HL-60/S4 (cell line): ENCODE measurements around the gene GPR161.

Source experiments
- in situ Hi-C: fragments of 300-500 bp; cut with MboI; formaldehyde crosslinking; loops from 2 replicates; pipeline ENCODE4 v1.14.3; 2022; ENCODE audit warnings: low sequenced_read_pairs

GPR161 gene

GRCh38 chr1:168112673-168113305, 23.9 kb downstream of the GPR161 start:
- in situ Hi-C loops = no loop called here

GRCh38 chr1:168110896-168111545, 25.7 kb downstream of the GPR161 start:
- in situ Hi-C loops = no loop called here

GRCh38 chr1:168106274-168106673, 30.5 kb downstream of the GPR161 start:
- in situ Hi-C loops = no loop called here

GRCh38 chr1:168105846-168106245, 30.9 kb downstream of the GPR161 start:
- in situ Hi-C loops = no loop called here

- in situ Hi-C loops = no loop called here
Observed at GRCh38 chr1:168104535-168104934, 32.2 kb downstream of the GPR161 start.

GRCh38 chr1:168102487-168102886, 34.2 kb downstream of the GPR161 start:
- in situ Hi-C loops = no loop called here

- in situ Hi-C loops = no loop called here
Observed at GRCh38 chr1:168101336-168101735, 35.4 kb downstream of the GPR161 start.

GRCh38 chr1:168100315-168101002, 36.3 kb downstream of the GPR161 start:
- in situ Hi-C loops = no loop called here

GRCh38 chr1:168099337-168099801, 37.4 kb downstream of the GPR161 start:
- in situ Hi-C loops = no loop called here

GRCh38 chr1:168098534-168099320, 38.0 kb downstream of the GPR161 start:
- in situ Hi-C loops = no loop called here

GRCh38 chr1:168097921-168098528, 38.7 kb downstream of the GPR161 start:
- in situ Hi-C loops = no loop called here

- in situ Hi-C loops = no loop called here
Observed at GRCh38 chr1:168096296-168097165, 40.2 kb downstream of the GPR161 start.

- in situ Hi-C loops = no loop called here
Observed at GRCh38 chr1:168095476-168095875, 41.3 kb downstream of the GPR161 start.

- in situ Hi-C loops = no loop called here
Observed at GRCh38 chr1:168093616-168094015, 43.1 kb downstream of the GPR161 start.

- in situ Hi-C loops = no loop called here
Observed at GRCh38 chr1:168092566-168093355, 44.0 kb downstream of the GPR161 start.

GRCh38 chr1:168091720-168092550, 44.8 kb downstream of the GPR161 start:
- in situ Hi-C loops = no loop called here

GRCh38 chr1:168091063-168091462, 45.7 kb downstream of the GPR161 start:
- in situ Hi-C loops = no loop called here

- in situ Hi-C loops = no loop called here
Observed at GRCh38 chr1:168090395-168090794, 46.3 kb downstream of the GPR161 start.
